Adrenal gland (tissue), 5 donors: ENCODE results near the gene DHRS4L2.
"Not testable (repeated sequence)": the region's sequence is repeated elsewhere in the genome, so short reads cannot be mapped to it uniquely, and the experiment has no call there.

Experiments used
- POLR2A ChIP-seq, 2 donors: fragments of 450-650 bp; IDR thresholded peaks; one replicate each; pipeline ENCODE4 v1.6.1; 2017; ENCODE audit warnings: antibody characterized with exemption in 2 of 2, mild to moderate bottlenecking in 2 of 2, moderate library complexity in 1 of 2
- TF ChIP-seq, protein P1 (sequence below), 6 experiments: fragments of 450-650 bp in 4 of 6; fragments of 200-600 bp in 2 of 6; sonication (generic) in 1 of 6; IDR thresholded peaks; 1 replicate in 5 of 6; 2 replicates in 1 of 6; pipeline versions ENCODE4 v1.5.1 to v1.8.0; 2016 to 2021; ENCODE audit warnings: antibody characterized with exemption in 6 of 6, mild to moderate bottlenecking in 2 of 6, moderate library complexity in 1 of 6
- donor health status: DM: no; HTN: no; CAD: no.

DNA sequence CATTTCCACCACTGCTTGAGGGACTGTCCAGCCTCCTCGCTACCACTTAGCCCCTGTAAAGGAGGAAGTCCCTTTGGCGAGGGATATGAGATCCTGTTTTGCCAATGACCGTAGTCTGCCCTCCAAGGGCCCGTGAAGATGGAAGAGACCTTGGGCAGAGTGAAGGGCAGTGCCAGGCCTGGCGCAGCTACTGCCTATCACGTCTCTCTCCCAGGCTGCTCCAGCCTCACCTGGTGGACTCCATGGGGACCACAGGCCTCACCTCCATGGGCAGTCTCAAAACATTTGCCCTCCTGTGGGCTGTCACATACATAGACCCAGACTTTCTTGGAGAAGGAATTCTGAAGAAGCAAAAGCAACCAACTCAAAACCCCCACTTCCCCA lies 514 bp upstream of the DHRS4L2 start:
- TF ChIP-seq, protein P1, sequence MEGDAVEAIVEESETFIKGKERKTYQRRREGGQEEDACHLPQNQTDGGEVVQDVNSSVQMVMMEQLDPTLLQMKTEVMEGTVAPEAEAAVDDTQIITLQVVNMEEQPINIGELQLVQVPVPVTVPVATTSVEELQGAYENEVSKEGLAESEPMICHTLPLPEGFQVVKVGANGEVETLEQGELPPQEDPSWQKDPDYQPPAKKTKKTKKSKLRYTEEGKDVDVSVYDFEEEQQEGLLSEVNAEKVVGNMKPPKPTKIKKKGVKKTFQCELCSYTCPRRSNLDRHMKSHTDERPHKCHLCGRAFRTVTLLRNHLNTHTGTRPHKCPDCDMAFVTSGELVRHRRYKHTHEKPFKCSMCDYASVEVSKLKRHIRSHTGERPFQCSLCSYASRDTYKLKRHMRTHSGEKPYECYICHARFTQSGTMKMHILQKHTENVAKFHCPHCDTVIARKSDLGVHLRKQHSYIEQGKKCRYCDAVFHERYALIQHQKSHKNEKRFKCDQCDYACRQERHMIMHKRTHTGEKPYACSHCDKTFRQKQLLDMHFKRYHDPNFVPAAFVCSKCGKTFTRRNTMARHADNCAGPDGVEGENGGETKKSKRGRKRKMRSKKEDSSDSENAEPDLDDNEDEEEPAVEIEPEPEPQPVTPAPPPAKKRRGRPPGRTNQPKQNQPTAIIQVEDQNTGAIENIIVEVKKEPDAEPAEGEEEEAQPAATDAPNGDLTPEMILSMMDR (IDR thresholded peaks at IDR 0.05) = not testable (repeated sequence)
- TF ChIP-seq POLR2A (IDR thresholded peaks at IDR 0.05) = not testable (repeated sequence)
